Neuronal stem cell (in vitro differentiated cells): ENCODE measurements around the gene CLDN25.

Experiments used
- DNase-seq: peaks from one replicate; pipeline ENCODE4 v3.0.0-alpha.2; 2013; ENCODE audit warnings: low spot score
- H2AFZ ChIP-seq: one replicate; pipeline ENCODE4 v1.6.1; 2013; ENCODE audit warnings: mild to moderate bottlenecking, low read length, inconsistent platforms
- H2AK5ac ChIP-seq: 2 replicates; pipeline ENCODE4 v1.6.1; 2013; ENCODE audit warnings: low read depth, mild to moderate bottlenecking, inconsistent platforms, low read length, moderate library complexity, mixed read lengths
- H2BK120ac ChIP-seq: 2 replicates; pipeline ENCODE4 v1.6.1; 2013; ENCODE audit warnings: low read depth, mild to moderate bottlenecking, inconsistent platforms, low read length, moderate library complexity, mixed read lengths
- H2BK12ac ChIP-seq: one replicate; pipeline ENCODE4 v1.6.1; 2013; ENCODE audit warnings: low read length, inconsistent platforms
- H2BK15ac ChIP-seq: 2 replicates; pipeline ENCODE4 v1.6.1; 2013; ENCODE audit warnings: mild to moderate bottlenecking, low read length, inconsistent platforms, mixed read lengths
- H2BK5ac ChIP-seq: one replicate; pipeline ENCODE4 v1.6.1; 2013; ENCODE audit warnings: inconsistent platforms, mild to moderate bottlenecking, low read length, moderate library complexity
- H3K14ac ChIP-seq: one replicate; pipeline ENCODE4 v1.6.1; 2013; ENCODE audit warnings: low read length, inconsistent platforms
- H3K18ac ChIP-seq: 2 replicates; pipeline ENCODE4 v1.6.1; 2013; ENCODE audit warnings: low read length, inconsistent platforms
- H3K23ac ChIP-seq: 2 replicates; pipeline ENCODE4 v1.6.1; 2013; ENCODE audit warnings: low read depth, mild to moderate bottlenecking, mixed read lengths, low read length, inconsistent platforms; ENCODE audit not compliant: poor library complexity
- H3K27ac ChIP-seq: replicated peaks from 3 replicates; pipeline ENCODE4 v1.5.1; 2013; ENCODE audit warnings: low read length, inconsistent platforms
- H3K27me3 ChIP-seq, 3 experiments: 2 replicates each; pipeline ENCODE4 v1.6.1; 2013; ENCODE audit warnings: low read length in 3 of 3, mild to moderate bottlenecking in 2 of 3, inconsistent platforms in 1 of 3, low read depth in 1 of 3, mixed read lengths in 1 of 3, moderate library complexity in 1 of 3; ENCODE audit not compliant: control insufficient read depth in 3 of 3, insufficient read depth in 3 of 3
- H3K36me3 ChIP-seq, 2 donors: replicated peaks in 1 of 2; 2 replicates each; pipeline ENCODE4 v1.6.1; 2013; ENCODE audit warnings: low read length in 2 of 2; ENCODE audit not compliant: control insufficient read depth in 2 of 2, insufficient read depth in 2 of 2
- H3K4ac ChIP-seq: 2 replicates; pipeline ENCODE4 v1.6.1; 2013; ENCODE audit warnings: inconsistent platforms, mild to moderate bottlenecking, low read length, moderate library complexity
- H3K4me1 ChIP-seq, 2 donors: 1 replicate in 1 of 2; 2 replicates in 1 of 2; pipeline ENCODE4 v1.6.1; 2013; ENCODE audit warnings: low read length in 2 of 2, low read depth in 1 of 2; ENCODE audit not compliant: control insufficient read depth in 2 of 2, insufficient read depth in 1 of 2
- H3K4me2 ChIP-seq: one replicate; pipeline ENCODE4 v1.6.1; 2013; ENCODE audit warnings: mild to moderate bottlenecking, low read length, inconsistent platforms; ENCODE audit not compliant: insufficient read depth, poor library complexity, severe bottlenecking
- H3K4me3 ChIP-seq, 2 donors: 2 replicates each; pipeline ENCODE4 v1.5.1; 2013; ENCODE audit warnings: low read length in 2 of 2, mild to moderate bottlenecking in 2 of 2, inconsistent platforms in 1 of 2, moderate library complexity in 1 of 2
- H3K79me1 ChIP-seq: one replicate; pipeline ENCODE4 v1.6.1; 2013; ENCODE audit warnings: low read depth, mild to moderate bottlenecking, inconsistent platforms, low read length, moderate library complexity
- H3K9ac ChIP-seq: one replicate; pipeline ENCODE4 v1.6.1; 2013; ENCODE audit warnings: mild to moderate bottlenecking, low read depth, low read length, inconsistent platforms; ENCODE audit not compliant: poor library complexity
- H3K9me3 ChIP-seq, 2 donors: replicated peaks in 1 of 2; 2 replicates each; pipeline versions ENCODE3 to v1.6.1; 2013; ENCODE audit warnings: low read length in 2 of 2, mild to moderate bottlenecking in 2 of 2, inconsistent platforms in 1 of 2, low read depth in 1 of 2, mixed read lengths in 1 of 2, moderate library complexity in 1 of 2; ENCODE audit not compliant: control insufficient read depth in 2 of 2, insufficient read depth in 1 of 2
- H4K8ac ChIP-seq: one replicate; pipeline ENCODE4 v1.6.1; 2013; ENCODE audit warnings: low read depth, mild to moderate bottlenecking, inconsistent platforms, low read length, moderate library complexity
- H4K91ac ChIP-seq: one replicate; pipeline ENCODE4 v1.6.1; 2013; ENCODE audit warnings: low read length, low read depth, mild to moderate bottlenecking, inconsistent platforms; ENCODE audit not compliant: poor library complexity
- WGBS, 2 donors: extraction: QIAGEN DNeasy Blood & Tissue Kit; methylation state at CpG; one replicate each; pipeline ENCODE4 v1.1.7; 2013; ENCODE audit warnings: missing lambda C conversion rate in 2 of 2, mixed read lengths in 1 of 2; ENCODE audit not compliant: insufficient read length in 2 of 2, insufficient replicate concordance in 1 of 2; ENCODE audit errors: extremely low coverage in 2 of 2; 5-methylcytosine and 5-hydroxymethylcytosine counted together

The CLDN25 gene

DNA sequence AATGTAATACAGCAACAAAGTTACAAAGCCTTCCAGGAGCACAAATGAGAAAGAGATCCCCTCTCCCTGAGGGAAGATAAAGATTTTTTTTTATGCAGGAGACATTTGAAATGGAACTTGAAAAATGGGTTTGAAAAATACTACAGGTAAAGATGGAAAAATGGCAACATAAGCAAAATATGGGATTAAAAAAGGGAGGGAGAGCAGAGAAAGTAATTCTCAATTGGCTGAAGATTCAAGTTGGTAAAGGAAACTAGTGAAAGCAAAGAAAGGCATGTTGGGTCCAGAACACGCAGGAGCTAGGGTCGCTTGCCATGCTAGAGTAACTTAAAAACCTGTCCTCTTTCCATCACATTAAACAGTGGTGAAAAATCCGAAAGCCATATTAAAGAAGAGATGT lies 7.6 kb upstream of the CLDN25 start:
- no CpG with 5 or more reads among the region's 3 CpGs for WGBS, 2 donors
- Histone ChIP-seq H3K4me3 (no peak overlapping the region), H3K79me1 (peaks cover 5% of the 10 kb centered on the region), H3K4ac (no peak overlapping the region), H3K9me3 (no peaks in the 10 kb centered on the region), H2BK12ac (no peak overlapping the region), H3K9ac (no peak overlapping the region), H4K8ac (no peak overlapping the region), H4K91ac (no peak overlapping the region), H2BK15ac (no peak overlapping the region), H2BK5ac (no peak overlapping the region), H3K4me1 (peaks cover 0 to 4% of the 10 kb centered on the region in 2 donors), H3K18ac (no peak overlapping the region), H2AFZ (no peak overlapping the region), H3K4me2 (no peak overlapping the region), H3K14ac (no peak overlapping the region), H3K27me3 (peaks cover 0 to 8% (median 0%) of the 10 kb centered on the region in 3 experiments), H3K23ac (no peak overlapping the region), H2AK5ac (no peak overlapping the region), H3K27ac (no peak overlapping the region), H3K36me3 (peaks cover 8 to 51% of the 10 kb centered on the region in 2 donors), H2BK120ac (no peak overlapping the region)
- DNase-seq, result no peak

DNA sequence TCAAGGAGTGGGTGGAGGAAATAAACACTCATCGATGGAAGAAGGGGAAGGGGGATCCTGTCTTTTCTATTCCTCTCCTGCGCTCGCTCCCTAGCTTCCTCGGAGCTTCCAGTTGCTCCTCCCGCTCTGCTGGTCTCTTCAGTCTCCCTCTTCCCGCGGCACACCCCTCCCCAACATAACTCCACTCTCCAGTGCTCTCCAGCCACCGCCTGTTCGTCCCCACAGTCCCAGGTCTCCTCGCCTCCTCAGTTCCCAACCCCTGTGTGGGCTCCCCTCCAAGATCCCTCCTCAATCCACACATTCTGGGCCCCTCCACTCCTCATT lies 6.5 kb upstream of the CLDN25 start:
- H3K36me3 ChIP-seq, result peaks cover 6 to 40% of the 10 kb centered on the region in 2 donors
- peaks cover 0 to 5% of the 10 kb centered on the region in 2 donors for H3K4me1 ChIP-seq
- no peak overlapping the region for H3K4ac ChIP-seq
- no peak overlapping the region for H2BK12ac ChIP-seq
- no CpG with 5 or more reads among the region's 10 CpGs for WGBS, 2 donors
- peak overlapping the region; percentile 96 for H2AFZ ChIP-seq
- H3K9ac ChIP-seq, result peak overlapping the region; percentile 94
- H3K9me3 ChIP-seq, result no peaks in the 10 kb centered on the region
- no peak overlapping the region for H3K27ac ChIP-seq
- peaks cover 5% of the 10 kb centered on the region for H3K79me1 ChIP-seq
- no peak for DNase-seq
- no peak overlapping the region for H2BK120ac ChIP-seq
- H3K23ac ChIP-seq, result no peak overlapping the region
- H4K8ac ChIP-seq, result no peak overlapping the region
- no peak overlapping the region for H2BK15ac ChIP-seq
- peak overlapping the region; percentile 93 to 99 for H3K4me3 ChIP-seq
- peak overlapping the region; percentile 68 for H3K4me2 ChIP-seq
- H2BK5ac ChIP-seq, result no peak overlapping the region
- H3K27me3 ChIP-seq, result peaks cover 0 to 10% (median 0%) of the 10 kb centered on the region in 3 experiments
- H4K91ac ChIP-seq, result no peak overlapping the region
- H2AK5ac ChIP-seq, result no peak overlapping the region
- peak overlapping the region; percentile 76 for H3K18ac ChIP-seq
- no peak overlapping the region for H3K14ac ChIP-seq

DNA sequence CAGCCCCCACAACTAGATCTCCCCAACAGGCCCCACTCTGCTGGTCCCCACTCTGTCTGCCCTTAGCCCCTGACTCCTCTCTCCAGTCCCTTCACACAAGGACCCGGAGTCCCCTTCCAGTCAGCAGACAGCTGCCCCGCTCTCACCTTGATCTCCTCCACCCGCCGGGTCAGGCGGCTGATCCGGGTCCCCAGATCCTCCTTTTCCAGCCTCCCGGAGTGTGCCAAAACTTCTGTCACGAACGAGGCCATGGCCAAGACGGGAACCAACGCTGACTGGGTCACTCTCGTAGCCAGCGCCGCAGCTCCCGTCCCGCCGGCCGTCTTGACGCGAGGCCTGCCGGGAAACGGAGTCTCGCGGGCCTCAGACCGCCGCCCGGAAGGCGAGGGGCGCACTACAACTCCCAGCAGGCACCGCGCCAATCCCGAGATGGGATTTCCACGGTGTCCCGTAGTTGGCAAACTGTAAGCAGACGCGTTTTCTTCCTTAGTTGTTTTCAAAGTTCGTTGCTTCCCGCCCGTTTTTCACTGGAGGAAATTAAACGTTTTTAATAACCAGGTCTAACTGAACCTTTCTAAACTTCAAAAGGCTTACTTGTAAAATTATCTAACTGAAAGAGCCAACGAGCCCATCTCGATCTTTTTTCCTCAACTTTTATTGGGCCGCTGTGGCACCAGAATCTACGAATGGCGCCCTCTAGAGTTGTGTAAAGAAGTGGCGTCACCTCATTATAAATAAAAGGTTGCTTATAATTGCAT lies 6.0 kb upstream of the CLDN25 start, which contains the start of gene ZW10:
ZW10 (minus strand) TSS at position 277 of the 758 bp plus-strand sequence; CDS start at position 251, 26 bp downstream.
- Histone ChIP-seq H3K4ac (no peak within 1 kb of the TSS), H2BK5ac (no peak within 1 kb of the TSS), H3K27ac (no peak within 1 kb of the TSS), H4K8ac (no peak within 1 kb of the TSS), H3K18ac (peak within 1 kb of the TSS; percentile 76), H3K36me3 (peaks cover 6 to 34% of the 10 kb centered on the region in 2 donors), H3K4me3 (peak within 1 kb of the TSS; percentile 93 to 99), H2AK5ac (no peak within 1 kb of the TSS), H3K9me3 (no peaks in the 10 kb centered on the region), H3K14ac (no peak within 1 kb of the TSS), H3K27me3 (peaks cover 0 to 11% (median 0%) of the 10 kb centered on the region in 3 experiments), H3K9ac (peak within 1 kb of the TSS; percentile 94), H4K91ac (no peak within 1 kb of the TSS), H3K23ac (no peak within 1 kb of the TSS), H2BK120ac (no peak within 1 kb of the TSS), H2BK15ac (no peak within 1 kb of the TSS), H2AFZ (peak within 1 kb of the TSS; percentile 96), H3K4me1 (peaks cover 0 to 8% of the 10 kb centered on the region in 2 donors), H2BK12ac (no peak within 1 kb of the TSS), H3K4me2 (peak within 1 kb of the TSS; percentile 68), H3K79me1 (peaks cover 5% of the 10 kb centered on the region)
- peak; percentile 90 for DNase-seq
- WGBS, 2 donors, result no CpG with 5 or more reads among the region's 46 CpGs

DNA sequence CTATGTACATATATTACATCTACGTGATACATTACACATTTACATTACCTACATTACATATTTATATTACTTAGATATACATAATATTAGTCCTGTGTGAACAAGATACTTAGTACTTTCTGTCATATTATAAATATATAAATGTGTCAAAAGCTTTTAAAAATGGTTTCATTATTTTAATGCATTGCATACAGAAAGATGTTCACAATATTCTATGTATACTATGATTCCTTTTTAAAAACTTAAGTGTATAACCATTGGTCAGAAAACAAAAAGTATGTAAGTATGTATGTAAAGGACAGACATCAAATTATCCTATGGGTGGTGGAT lies 5.5 kb upstream of the CLDN25 start:
- H3K36me3 ChIP-seq, result peaks cover 4 to 29% of the 10 kb centered on the region in 2 donors
- H3K4me3 ChIP-seq, result peak overlapping the region in 1 of 2 donors; percentile 99
- no peak overlapping the region for H2BK12ac ChIP-seq
- no peak overlapping the region for H2BK15ac ChIP-seq
- no peak overlapping the region for H2AK5ac ChIP-seq
- no peak overlapping the region for H3K23ac ChIP-seq
- no peak overlapping the region for H2BK5ac ChIP-seq
- no peaks in the 10 kb centered on the region for H3K9me3 ChIP-seq
- no CpG with 5 or more reads among the region's 1 CpG for whole genome bisulfite sequencing, 2 donors
- H3K4me1 ChIP-seq, result peaks cover 0 to 8% of the 10 kb centered on the region in 2 donors
- H3K4ac ChIP-seq, result no peak overlapping the region
- no peak overlapping the region for H2BK120ac ChIP-seq
- H4K91ac ChIP-seq, result no peak overlapping the region
- peaks cover 5% of the 10 kb centered on the region for H3K79me1 ChIP-seq
- H3K18ac ChIP-seq, result no peak overlapping the region
- H3K4me2 ChIP-seq, result no peak overlapping the region
- no peak overlapping the region for H3K9ac ChIP-seq
- peak overlapping the region; percentile 96 for H2AFZ ChIP-seq
- peaks cover 0 to 11% (median 0%) of the 10 kb centered on the region in 3 experiments for H3K27me3 ChIP-seq
- no peak for DNase-seq
- H3K14ac ChIP-seq, result no peak overlapping the region
- no peak overlapping the region for H4K8ac ChIP-seq
- no peak overlapping the region for H3K27ac ChIP-seq
